K562 (cell line): ENCODE data around the gene NUFIP2. TPM values are rescaled to one million over a fixed set of nuclear protein-coding genes. Genes with fewer than 3 reads are reported as not detected.
A peak's percentile ranks its signal among the peaks of the same experiment; 100 is the strongest.

ENCODE experiments used
- ATAC-seq: fragments of 200-7000 bp; cut with Tn5 transposase; 3 replicates; pipeline ENCODE4 v1.9.1; 2020; ENCODE audit warnings: moderate library complexity
- BruUV-seq: library from RNA; stranded (reverse); fragments of 400-500 nt; replicated peaks from 2 replicates; lab custom pipeline; 2021; lab: Mats Ljungman, UMichigan
- CTCF ChIA-PET: fragments of 300-600 bp; formaldehyde crosslinking; extraction: SDS; loops from one replicate; lab custom pipeline; 2021; ENCODE audit warnings: low intra/inter-chr PET ratio; lab: Yijun Ruan, JAX
- POLR2A ChIA-PET: fragments of 300-600, 350-650 bp; sonication (Branson Sonifier 250); formaldehyde crosslinking; extraction: SDS; loops from one replicate; lab custom pipeline; 2021; ENCODE audit warnings: antibody characterized with exemption, inconsistent platforms; lab: Yijun Ruan, JAX
- DNase-seq, 4 experiments: peaks; one replicate each; pipeline versions ENCODE4 v3.0.0 to v3.0.0-alpha.2; 2011 to 2018; ENCODE audit warnings: low spot score in 3 of 4, mixed read lengths in 3 of 4; ENCODE audit errors: extremely low read depth in 1 of 4
- FAIRE-seq: peaks from 2 replicates; lab custom pipeline; 2011; peaks lifted over from hg19 to GRCh38; lab: Jason Lieb, UNC
- H2AFZ ChIP-seq: 2 replicates; pipeline ENCODE4 v1.6.0; 2011; ENCODE audit warnings: low read depth, low read length, control low read depth, inconsistent platforms
- H3K27ac ChIP-seq: fragments of 200-600 bp; 3 replicates; pipeline ENCODE4 v1.8.0; 2011; ENCODE audit warnings: low read depth, mild to moderate bottlenecking, control low read depth, inconsistent platforms, low read length, moderate library complexity, mixed read lengths; ENCODE audit errors: extremely low read depth
- H3K27me3 ChIP-seq, 2 experiments: fragments of 300-600 bp in 1 of 2; 2 replicates in 1 of 2; 3 replicates in 1 of 2; pipeline versions ENCODE4 v1.6.0 to v1.8.0; 2011; ENCODE audit warnings: inconsistent platforms in 2 of 2, low read length in 2 of 2, mild to moderate bottlenecking in 1 of 2, mixed read lengths in 1 of 2, moderate library complexity in 1 of 2; ENCODE audit not compliant: control insufficient read depth in 2 of 2, insufficient read depth in 2 of 2
- H3K36me3 ChIP-seq: fragments of 300-600 bp; 3 replicates; pipeline ENCODE4 v1.8.0; 2011; ENCODE audit warnings: mild to moderate bottlenecking, low read length, inconsistent platforms; ENCODE audit not compliant: control insufficient read depth, insufficient read depth
- H3K4me1 ChIP-seq, 2 experiments: fragments of 200-600 bp in 1 of 2; replicated peaks in 1 of 2; 2 replicates in 1 of 2; 3 replicates in 1 of 2; pipeline versions ENCODE4 v1.5.1 to v1.8.0; 2011; ENCODE audit warnings: inconsistent platforms in 2 of 2, low read length in 2 of 2, mild to moderate bottlenecking in 1 of 2, mixed read lengths in 1 of 2, moderate library complexity in 1 of 2; ENCODE audit not compliant: control insufficient read depth in 2 of 2, insufficient read depth in 2 of 2
- H3K4me2 ChIP-seq: 2 replicates; pipeline ENCODE4 v1.6.1; 2011; ENCODE audit warnings: low read length, control low read depth, inconsistent platforms, mixed read lengths; ENCODE audit not compliant: insufficient read depth
- H3K4me3 ChIP-seq: fragments of 200-600 bp; sonication (generic), shearing (Covaris generic); 2 replicates; pipeline ENCODE4 v1.5.1; 2016; ENCODE audit warnings: control low read depth, inconsistent platforms
- H3K79me2 ChIP-seq: fragments of 200-600 bp; 3 replicates; pipeline ENCODE4 v1.8.0; 2011; ENCODE audit warnings: low read length, inconsistent platforms; ENCODE audit not compliant: control insufficient read depth, insufficient read depth
- H3K9ac ChIP-seq, 2 experiments: 2 replicates each; pipeline versions ENCODE4 v1.6.0 to v1.6.1; 2011; ENCODE audit warnings: low read depth in 2 of 2, low read length in 2 of 2, control low read depth in 1 of 2, inconsistent platforms in 1 of 2, mild to moderate bottlenecking in 1 of 2, mixed read lengths in 1 of 2; ENCODE audit not compliant: insufficient read depth in 1 of 2
- H3K9me1 ChIP-seq: one replicate; pipeline ENCODE4 v1.6.0; 2011; ENCODE audit warnings: inconsistent platforms, mild to moderate bottlenecking, low read length, moderate library complexity; ENCODE audit not compliant: control insufficient read depth, insufficient read depth
- H3K9me3 ChIP-seq: replicated peaks from 2 replicates; pipeline ENCODE4 v1.5.1; 2011; ENCODE audit warnings: low read depth, low read length, inconsistent platforms; ENCODE audit not compliant: control insufficient read depth, insufficient read depth
- H4K20me1 ChIP-seq: replicated peaks from 2 replicates; pipeline ENCODE4 v1.6.1; 2011; ENCODE audit warnings: low read length, inconsistent platforms, mixed read lengths; ENCODE audit not compliant: control insufficient read depth, insufficient read depth
- BCLAF1 ChIP-seq, 2 experiments: fragments of 450-650 bp in 1 of 2; IDR thresholded peaks; 2 replicates each; pipeline ENCODE4 v1.6.1; 2011 to 2017; ENCODE audit warnings: low read depth in 2 of 2, antibody characterized with exemption in 1 of 2, borderline replicate concordance in 1 of 2, low read length in 1 of 2, mild to moderate bottlenecking in 1 of 2, mixed read lengths in 1 of 2; ENCODE audit not compliant: control insufficient read depth in 1 of 2
- ERF ChIP-seq: fragments of 450-650 bp; formaldehyde crosslinking; IDR thresholded peaks from 2 replicates; pipeline ENCODE4 v1.4.0; 2020; ENCODE audit warnings: mild to moderate bottlenecking, mixed read lengths
- GATAD2B ChIP-seq: fragments of 450-650 bp; IDR thresholded peaks from 2 replicates; pipeline ENCODE4 v1.6.1; 2017; ENCODE audit warnings: mild to moderate bottlenecking, borderline replicate concordance
- MCM7 ChIP-seq, 2 experiments: fragments of 450-650 bp; IDR thresholded peaks; 2 replicates each; pipeline ENCODE4 v1.6.1; 2016 to 2018
- NONO ChIP-seq, 2 experiments: fragments of 200-400 bp in 1 of 2; fragments of 450-650 bp in 1 of 2; formaldehyde crosslinking in 1 of 2; IDR thresholded peaks; 2 replicates each; pipeline ENCODE4 v1.6.1; 2017; ENCODE audit warnings: low read depth in 2 of 2, mild to moderate bottlenecking in 2 of 2, moderate library complexity in 2 of 2, low read length in 1 of 2
- NR2C2 ChIP-seq, 2 experiments: fragments of 200-800 bp in 1 of 2; sonication (Bioruptor generic) in 1 of 2; sonication (generic) in 1 of 2; formaldehyde crosslinking in 1 of 2; IDR thresholded peaks; 2 replicates each; pipeline versions ENCODE4 v1.6.1 to v1.8.0; 2016 to 2022; ENCODE audit warnings: mild to moderate bottlenecking in 1 of 2, missing compliant biosample characterization in 1 of 2, missing genetic modification characterization in 1 of 2, missing genetic modification reagents in 1 of 2
- NR4A1 ChIP-seq, 2 experiments: fragments of 250-450 bp in 1 of 2; fragments of 450-650 bp in 1 of 2; sonication (Bioruptor Pico) in 1 of 2; IDR thresholded peaks; 2 replicates each; pipeline versions ENCODE4 v1.4.0 to v1.6.1; 2016 to 2020; ENCODE audit warnings: mild to moderate bottlenecking in 2 of 2, missing compliant biosample characterization in 1 of 2, missing genetic modification characterization in 1 of 2, moderate library complexity in 1 of 2
- OTX1 ChIP-seq: fragments of 450-650 bp; formaldehyde crosslinking; IDR thresholded peaks from 2 replicates; pipeline ENCODE4 v1.4.0; 2022; ENCODE audit warnings: mild to moderate bottlenecking
- RBM22 ChIP-seq: fragments of 200-400 bp; formaldehyde crosslinking; IDR thresholded peaks from 2 replicates; pipeline ENCODE4 v1.6.1; 2018; ENCODE audit warnings: low read length, low read depth; ENCODE audit not compliant: poor library complexity, severe bottlenecking
- RFX7 ChIP-seq: fragments of 250-450 bp; sonication (Bioruptor Pico); IDR thresholded peaks from 2 replicates; pipeline ENCODE4 v1.5.1; 2021; ENCODE audit warnings: mild to moderate bottlenecking
- SAP30 ChIP-seq: fragments of 200-600 bp; sonication (generic); IDR thresholded peaks from 2 replicates; pipeline ENCODE4 v1.6.1; 2012; ENCODE audit warnings: borderline replicate concordance, low read depth, mild to moderate bottlenecking, moderate library complexity, low read length, control low read depth, inconsistent platforms; ENCODE audit not compliant: insufficient read depth, poor library complexity, severe bottlenecking
- TAF1 ChIP-seq: IDR thresholded peaks from 2 replicates; pipeline ENCODE4 v1.6.1; 2011; ENCODE audit warnings: mild to moderate bottlenecking, low read length, moderate library complexity; ENCODE audit not compliant: insufficient read depth, control insufficient read depth, severe bottlenecking; ENCODE audit errors: extremely low read depth
- TAF7 ChIP-seq: fragments of 450-650 bp; IDR thresholded peaks from 2 replicates; pipeline ENCODE4 v1.6.1; 2016; ENCODE audit warnings: missing genetic modification characterization, missing compliant biosample characterization
- TCF15 ChIP-seq: fragments of 250-450 bp; sonication (Bioruptor Pico); IDR thresholded peaks from 2 replicates; pipeline ENCODE4 v1.8.0; 2022; ENCODE audit warnings: moderate library complexity, mild to moderate bottlenecking, inconsistent platforms
- WGBS: fragments of 100-300 bp; shearing (Covaris generic); methylation state at CpG from one replicate; pipeline ENCODE4 v1.1.6; 2016; ENCODE audit warnings: low coverage, mixed read lengths; ENCODE audit not compliant: insufficient coverage; ENCODE audit errors: missing lambda C conversion rate; 5-methylcytosine and 5-hydroxymethylcytosine counted together
- in situ Hi-C: fragments of 300-500 bp; cut with MboI; formaldehyde crosslinking; loops from 4 replicates; pipeline ENCODE4 v1.15.0; 2018; ENCODE audit warnings: inconsistent platforms, mixed read lengths
- intact Hi-C: fragments of 100-400 bp; cut with micrococcal nuclease; formaldehyde crosslinking; loops from 2 replicates; pipeline ENCODE4 v1.14.2; 2022
- polyA plus RNA-seq, 8 experiments: library from polyadenylated mRNA; depleted of rRNA in 4 of 8; stranded (reverse) in 5 of 8; unstranded in 3 of 8; fragments of >200 nt; fragmentation: Nextera tagmentation in 2 of 8; fragmentation: Illumina TruSeq in 1 of 8; extraction: Ambion mirVana in 2 of 8; extraction: Trizol in 1 of 8; gene quantifications; 2 replicates each; pipeline versions ENCODE4 v1.2.1 to v1.2.3, GENCODE V29; 2011 to 2014; ENCODE audit warnings: inconsistent platforms in 1 of 8, missing spikeins in 1 of 8
- total RNA-seq, 7 experiments: library from RNA; depleted of rRNA in 6 of 7; stranded (reverse); fragments of >200 nt in 6 of 7; fragmentation: Illumina TruSeq in 2 of 7; extraction: Trizol in 2 of 7; gene quantifications; 2 replicates each; pipeline versions ENCODE4 v1.2.1 to v1.2.3, GENCODE V29; 2011 to 2021; ENCODE audit warnings: low replicate concordance in 1 of 7

NUFIP2 gene
- total and polyA plus RNA-seq, 9 of the 15 experiments (the other 6 are each of a cell fraction or from before 2014, with no cell fraction given) = 4.9 to 40.7 (median 18.5) TPM

- TF ChIP-seq NR2C2 (CRISPR knock-in tag; IDR thresholded peaks at IDR 0.05) (no peak), NR2C2 (tag; IDR thresholded peaks at IDR 0.05) (peak; percentile 33; the same call in 1 of the 2 replicates), OTX1 (CRISPR knock-in tag) (no peak), TCF15 (0 out of 2 replicates have a peak, but pooled peaks have one; percentile 83), RFX7 (no peak)
Observed at GRCh38 chr17:29294580-29294900, 592 bp upstream of the NUFIP2 start (continued).

- BruUV-seq = TSS peak; percentile 60
- intact Hi-C loops = loop anchor here (2.0 to 5.0 kb wide), 2 partner anchors 49 to 298 kb away; no protein-coding TSS in a partner anchor
- TF ChIP-seq ERF (CRISPR knock-in tag) (0 out of 2 replicates have a peak, but pooled peaks have one; percentile 21), NONO (IDR thresholded peaks at IDR 0.05; ENCODE audit: low read depth in 2 of 2, low read length in 1 of 2) (no peak), TAF7 (0 out of 2 replicates have a peak, but pooled peaks have one; percentile 9), BCLAF1 (IDR thresholded peaks at IDR 0.05; ENCODE audit: borderline replicate concordance in 1 of 2, control insufficient read depth in 1 of 2, low read depth in 2 of 2, low read length in 1 of 2) (no peak), TAF1 (peak; percentile 77), RBM22 (peak; percentile 94), NR4A1 (CRISPR knock-in tag; IDR thresholded peaks at IDR 0.05) (no peak), NR4A1 (tag; IDR thresholded peaks at IDR 0.05) (peak; percentile 71), SAP30 (peak; percentile 23), MCM7 (IDR thresholded peaks at IDR 0.05) (no peak), GATAD2B (0 out of 2 replicates have a peak, but pooled peaks have one; percentile 24)
Observed at GRCh38 chr17:29292992-29293889, 707 bp downstream of the NUFIP2 start.

More at GRCh38 chr17:29292992-29293889, 707 bp downstream of the NUFIP2 start:
- no peak for FAIRE-seq
- ChIA-PET CTCF (interaction anchor here (0.6 kb wide), 1 partner anchor 79 kb away, joined by 3 read pairs; no protein-coding TSS in a partner anchor), POLR2A (interaction anchor here (0.6 to 2.1 kb wide), 38 partner anchors 10 to 807 kb away, joined by 3 to 12 read pairs (median 3); partner anchors contain the start of gene TLCD1)
- Histone ChIP-seq H3K9me3 (no peaks in the 10 kb centered on the region), H4K20me1 (peaks cover 13% of the 10 kb centered on the region), H3K27me3 (no peaks in the 10 kb centered on the region), H3K36me3 (peaks cover 38% of the 10 kb centered on the region), H3K27ac (peak overlapping the region; percentile 92), H3K79me2 (peaks cover 56% of the 10 kb centered on the region), H3K9ac (peak overlapping the region; percentile 96 to 98), H3K9me1 (no peaks in the 10 kb centered on the region), H3K4me2 (peak overlapping the region; percentile 96), H2AFZ (peak overlapping the region; percentile 29), H3K4me1 (peaks cover 10 to 16% of the 10 kb centered on the region in 2 experiments; a peak in 4 of 5 replicates), H3K4me3 (peak overlapping the region; percentile 97)
- WGBS = under 1% methylated on average over 31 of the region's 54 CpGs
- peak; percentile 75 to 85 (median 81) for DNase-seq
- ATAC-seq = peak; percentile 50
- in situ Hi-C loops = no loop called here
